Measurements from ENCODE around the gene MBD6. TPM values are rescaled to one million over a fixed set of nuclear protein-coding genes. Genes with fewer than 3 reads are reported as not detected.
A peak's percentile ranks its signal among the peaks of the same experiment; 100 is the strongest.

The MBD6 gene
- total and polyA plus RNA-seq, 2 of the 13 experiments (the other 11 are each of a cell fraction or from before 2014, with no cell fraction given) = 4.1 to 5.9 TPM

DNA sequence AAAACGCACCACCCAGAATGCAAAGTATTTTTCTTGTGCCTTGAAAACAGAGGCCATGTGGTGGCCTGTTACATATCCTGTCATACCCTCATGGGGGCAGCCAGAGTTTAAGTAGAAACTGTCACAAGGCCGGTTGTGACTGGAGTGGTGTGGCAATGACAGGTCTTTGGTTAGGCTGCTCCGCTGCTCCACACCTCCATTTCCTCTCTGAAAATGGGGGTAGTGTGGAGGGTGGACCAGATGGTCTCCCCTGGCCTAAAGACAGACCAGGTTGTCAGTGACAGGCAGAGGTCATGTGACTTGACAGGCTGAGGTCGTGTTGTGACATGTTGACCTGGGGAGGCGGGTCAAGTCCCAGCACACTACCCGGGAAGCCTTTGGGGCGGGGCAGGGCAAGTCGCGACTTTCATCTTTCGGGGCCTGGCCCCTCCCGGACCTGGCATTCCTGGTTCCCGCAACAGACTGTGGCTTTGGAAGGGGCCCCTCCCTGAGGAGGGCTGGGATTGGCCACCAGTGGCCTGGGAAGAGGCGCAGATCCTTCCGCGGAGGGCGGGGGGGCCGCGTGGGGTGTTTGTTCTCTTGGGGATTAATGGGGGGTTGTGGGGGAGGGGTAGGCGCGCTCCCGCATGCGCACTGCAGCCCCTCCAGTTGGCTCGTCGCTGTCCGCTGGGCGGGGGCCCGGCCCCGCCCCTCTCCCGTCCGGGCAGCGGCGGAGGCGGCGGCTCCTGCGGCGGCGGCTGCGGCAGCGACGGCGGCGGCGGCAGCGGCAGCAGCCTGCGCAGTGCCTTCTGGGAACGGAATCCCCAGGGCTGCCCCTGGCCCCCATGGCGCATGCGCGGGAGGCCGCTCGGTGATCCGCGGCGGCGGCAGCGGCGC is at the start of gene MBD6 (continued):
- 0 out of 2 replicates have a peak, but pooled peaks have one; percentile 35 for TF ChIP-seq ZC3H4 (CRISPR knock-in tag; IDR thresholded peaks at IDR 0.05; ENCODE audit: borderline replicate concordance)
- TF ChIP-seq, protein P1, sequence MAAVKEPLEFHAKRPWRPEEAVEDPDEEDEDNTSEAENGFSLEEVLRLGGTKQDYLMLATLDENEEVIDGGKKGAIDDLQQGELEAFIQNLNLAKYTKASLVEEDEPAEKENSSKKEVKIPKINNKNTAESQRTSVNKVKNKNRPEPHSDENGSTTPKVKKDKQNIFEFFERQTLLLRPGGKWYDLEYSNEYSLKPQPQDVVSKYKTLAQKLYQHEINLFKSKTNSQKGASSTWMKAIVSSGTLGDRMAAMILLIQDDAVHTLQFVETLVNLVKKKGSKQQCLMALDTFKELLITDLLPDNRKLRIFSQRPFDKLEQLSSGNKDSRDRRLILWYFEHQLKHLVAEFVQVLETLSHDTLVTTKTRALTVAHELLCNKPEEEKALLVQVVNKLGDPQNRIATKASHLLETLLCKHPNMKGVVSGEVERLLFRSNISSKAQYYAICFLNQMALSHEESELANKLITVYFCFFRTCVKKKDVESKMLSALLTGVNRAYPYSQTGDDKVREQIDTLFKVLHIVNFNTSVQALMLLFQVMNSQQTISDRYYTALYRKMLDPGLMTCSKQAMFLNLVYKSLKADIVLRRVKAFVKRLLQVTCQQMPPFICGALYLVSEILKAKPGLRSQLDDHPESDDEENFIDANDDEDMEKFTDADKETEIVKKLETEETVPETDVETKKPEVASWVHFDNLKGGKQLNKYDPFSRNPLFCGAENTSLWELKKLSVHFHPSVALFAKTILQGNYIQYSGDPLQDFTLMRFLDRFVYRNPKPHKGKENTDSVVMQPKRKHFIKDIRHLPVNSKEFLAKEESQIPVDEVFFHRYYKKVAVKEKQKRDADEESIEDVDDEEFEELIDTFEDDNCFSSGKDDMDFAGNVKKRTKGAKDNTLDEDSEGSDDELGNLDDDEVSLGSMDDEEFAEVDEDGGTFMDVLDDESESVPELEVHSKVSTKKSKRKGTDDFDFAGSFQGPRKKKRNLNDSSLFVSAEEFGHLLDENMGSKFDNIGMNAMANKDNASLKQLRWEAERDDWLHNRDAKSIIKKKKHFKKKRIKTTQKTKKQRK (IDR thresholded peaks at IDR 0.05; ENCODE audit: low read length) = no peak
- no peak; the same call in 1 of the 2 replicates for TF ChIP-seq KAT7 (CRISPR knock-in tag; IDR thresholded peaks at IDR 0.05; ENCODE audit: borderline replicate concordance)
- no peak for TF ChIP-seq TBL1XR1 (IDR thresholded peaks at IDR 0.05; ENCODE audit: borderline replicate concordance, low read length, partially characterized antibody)
- TF ChIP-seq PCBP1 (IDR thresholded peaks at IDR 0.05; ENCODE audit: borderline replicate concordance, low read depth, low read length) = 0 out of 2 replicates have a peak, but pooled peaks have one; percentile 74
- no peak for TF ChIP-seq THYN1 (CRISPR knock-in tag; IDR thresholded peaks at IDR 0.05; ENCODE audit: borderline replicate concordance, low read depth)
- TF ChIP-seq ETV6 (CRISPR knock-in tag; conservative IDR thresholded peaks at IDR 0.05) = no peak
- no peak for TF ChIP-seq REL (CRISPR knock-in tag; conservative IDR thresholded peaks at IDR 0.05)
- TF ChIP-seq, protein P2, sequence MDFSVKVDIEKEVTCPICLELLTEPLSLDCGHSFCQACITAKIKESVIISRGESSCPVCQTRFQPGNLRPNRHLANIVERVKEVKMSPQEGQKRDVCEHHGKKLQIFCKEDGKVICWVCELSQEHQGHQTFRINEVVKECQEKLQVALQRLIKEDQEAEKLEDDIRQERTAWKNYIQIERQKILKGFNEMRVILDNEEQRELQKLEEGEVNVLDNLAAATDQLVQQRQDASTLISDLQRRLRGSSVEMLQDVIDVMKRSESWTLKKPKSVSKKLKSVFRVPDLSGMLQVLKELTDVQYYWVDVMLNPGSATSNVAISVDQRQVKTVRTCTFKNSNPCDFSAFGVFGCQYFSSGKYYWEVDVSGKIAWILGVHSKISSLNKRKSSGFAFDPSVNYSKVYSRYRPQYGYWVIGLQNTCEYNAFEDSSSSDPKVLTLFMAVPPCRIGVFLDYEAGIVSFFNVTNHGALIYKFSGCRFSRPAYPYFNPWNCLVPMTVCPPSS (IDR thresholded peaks at IDR 0.05) = no peak
- no peak for TF ChIP-seq MIXL1 (CRISPR knock-in tag; IDR thresholded peaks at IDR 0.05)
- TF ChIP-seq ZNF660 (CRISPR knock-in tag; IDR thresholded peaks at IDR 0.05; ENCODE audit: borderline replicate concordance, low read depth) = no peak
- TF ChIP-seq GLI4 (CRISPR knock-in tag; IDR thresholded peaks at IDR 0.05; ENCODE audit: borderline replicate concordance) = no peak; the same call in 1 of the 2 replicates
- TF ChIP-seq, protein P3, sequence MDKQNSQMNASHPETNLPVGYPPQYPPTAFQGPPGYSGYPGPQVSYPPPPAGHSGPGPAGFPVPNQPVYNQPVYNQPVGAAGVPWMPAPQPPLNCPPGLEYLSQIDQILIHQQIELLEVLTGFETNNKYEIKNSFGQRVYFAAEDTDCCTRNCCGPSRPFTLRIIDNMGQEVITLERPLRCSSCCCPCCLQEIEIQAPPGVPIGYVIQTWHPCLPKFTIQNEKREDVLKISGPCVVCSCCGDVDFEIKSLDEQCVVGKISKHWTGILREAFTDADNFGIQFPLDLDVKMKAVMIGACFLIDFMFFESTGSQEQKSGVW (CRISPR knock-in tag; IDR thresholded peaks at IDR 0.05; ENCODE audit: borderline replicate concordance) = no peak
- TF ChIP-seq ZNF296 (CRISPR knock-in tag; conservative IDR thresholded peaks at IDR 0.05) = no peak
- TF ChIP-seq, protein P4, sequence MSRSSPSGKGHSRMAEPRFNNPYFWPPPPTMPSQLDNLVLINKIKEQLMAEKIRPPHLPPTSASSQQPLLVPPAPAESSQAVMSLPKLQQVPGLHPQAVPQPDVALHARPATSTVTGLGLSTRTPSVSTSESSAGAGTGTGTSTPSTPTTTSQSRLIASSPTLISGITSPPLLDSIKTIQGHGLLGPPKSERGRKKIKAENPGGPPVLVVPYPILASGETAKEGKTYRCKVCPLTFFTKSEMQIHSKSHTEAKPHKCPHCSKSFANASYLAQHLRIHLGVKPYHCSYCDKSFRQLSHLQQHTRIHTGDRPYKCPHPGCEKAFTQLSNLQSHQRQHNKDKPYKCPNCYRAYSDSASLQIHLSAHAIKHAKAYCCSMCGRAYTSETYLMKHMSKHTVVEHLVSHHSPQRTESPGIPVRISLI (CRISPR knock-in tag; IDR thresholded peaks at IDR 0.05; ENCODE audit: borderline replicate concordance) = peak; percentile 46; the same call in 1 of the 2 replicates
- TF ChIP-seq KMT2B (CRISPR knock-in tag; IDR thresholded peaks at IDR 0.05) = no peak
- TF ChIP-seq HCFC1 (IDR thresholded peaks at IDR 0.05; ENCODE audit: low read depth, low read length) = peak; percentile 5; the same call in 1 of the 2 replicates
- peak; percentile 99 for TF ChIP-seq SP5 (CRISPR knock-in tag; IDR thresholded peaks at IDR 0.05; ENCODE audit: borderline replicate concordance, low read depth)
- TF ChIP-seq, protein P5, sequence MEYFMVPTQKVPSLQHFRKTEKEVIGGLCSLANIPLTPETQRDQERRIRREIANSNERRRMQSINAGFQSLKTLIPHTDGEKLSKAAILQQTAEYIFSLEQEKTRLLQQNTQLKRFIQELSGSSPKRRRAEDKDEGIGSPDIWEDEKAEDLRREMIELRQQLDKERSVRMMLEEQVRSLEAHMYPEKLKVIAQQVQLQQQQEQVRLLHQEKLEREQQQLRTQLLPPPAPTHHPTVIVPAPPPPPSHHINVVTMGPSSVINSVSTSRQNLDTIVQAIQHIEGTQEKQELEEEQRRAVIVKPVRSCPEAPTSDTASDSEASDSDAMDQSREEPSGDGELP (IDR thresholded peaks at IDR 0.05; ENCODE audit: borderline replicate concordance, low read depth) = peak; percentile 78; the same call in 1 of the 2 replicates

Data from HepG2 (cell line).